ENCODE data around the gene TNNT1. TPM values are rescaled to one million over a fixed set of nuclear protein-coding genes. Genes with fewer than 3 reads are reported as not detected.

Gene TNNT1
- total and polyA plus RNA-seq, 12 donors: 0.36 to 11.1 (median 0.90) TPM; not detected in 4

DNA sequence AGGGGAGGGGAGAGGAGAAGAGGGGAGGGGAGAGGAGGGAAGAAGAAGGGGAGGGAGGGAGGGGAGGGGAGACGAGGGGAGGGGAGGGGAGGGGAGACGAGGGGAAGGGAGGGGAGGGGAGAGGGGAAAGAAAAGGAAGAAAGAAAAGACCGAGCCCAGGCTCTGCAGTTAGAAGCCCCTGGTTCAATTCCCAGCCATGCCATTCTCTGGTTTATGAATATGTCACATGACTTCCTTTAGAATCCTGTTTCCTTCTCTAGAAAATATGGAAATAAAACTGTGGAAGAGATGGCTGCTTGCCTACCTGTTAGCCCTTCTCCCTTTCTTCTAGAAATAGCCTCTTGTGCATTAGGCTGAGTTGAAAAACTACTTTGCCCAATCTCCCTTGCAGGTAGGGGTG, 14.3 kb downstream of the TNNT1 start:
- intact Hi-C loops (cut with DNase I): loop anchor here in 1 of 2 donors (5.0 kb wide), 1 partner anchor 373 kb away; no protein-coding TSS in a partner anchor
- DNase-seq: no peak
- no peak overlapping the region for H3K4me3 ChIP-seq
- TF ChIP-seq, protein P1, sequence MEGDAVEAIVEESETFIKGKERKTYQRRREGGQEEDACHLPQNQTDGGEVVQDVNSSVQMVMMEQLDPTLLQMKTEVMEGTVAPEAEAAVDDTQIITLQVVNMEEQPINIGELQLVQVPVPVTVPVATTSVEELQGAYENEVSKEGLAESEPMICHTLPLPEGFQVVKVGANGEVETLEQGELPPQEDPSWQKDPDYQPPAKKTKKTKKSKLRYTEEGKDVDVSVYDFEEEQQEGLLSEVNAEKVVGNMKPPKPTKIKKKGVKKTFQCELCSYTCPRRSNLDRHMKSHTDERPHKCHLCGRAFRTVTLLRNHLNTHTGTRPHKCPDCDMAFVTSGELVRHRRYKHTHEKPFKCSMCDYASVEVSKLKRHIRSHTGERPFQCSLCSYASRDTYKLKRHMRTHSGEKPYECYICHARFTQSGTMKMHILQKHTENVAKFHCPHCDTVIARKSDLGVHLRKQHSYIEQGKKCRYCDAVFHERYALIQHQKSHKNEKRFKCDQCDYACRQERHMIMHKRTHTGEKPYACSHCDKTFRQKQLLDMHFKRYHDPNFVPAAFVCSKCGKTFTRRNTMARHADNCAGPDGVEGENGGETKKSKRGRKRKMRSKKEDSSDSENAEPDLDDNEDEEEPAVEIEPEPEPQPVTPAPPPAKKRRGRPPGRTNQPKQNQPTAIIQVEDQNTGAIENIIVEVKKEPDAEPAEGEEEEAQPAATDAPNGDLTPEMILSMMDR (IDR thresholded peaks at IDR 0.05): no peak
- no peak for TF ChIP-seq POLR2A (IDR thresholded peaks at IDR 0.05)
- H3K9me3 ChIP-seq (replicated peaks in 1 of 3): no peaks in the 10 kb centered on the region
- no peaks in the 10 kb centered on the region for H3K4me1 ChIP-seq (replicated peaks in 1 of 2)
- 13 to 20% (median 14%) methylated on average over 2 to 3 of the region's 3 CpGs for WGBS, 4 donors
- H3K27ac ChIP-seq: no peak overlapping the region
- peaks cover 21% of the 10 kb centered on the region for H3K27me3 ChIP-seq
- no peaks in the 10 kb centered on the region for H3K36me3 ChIP-seq (replicated peaks in 1 of 2)

DNA sequence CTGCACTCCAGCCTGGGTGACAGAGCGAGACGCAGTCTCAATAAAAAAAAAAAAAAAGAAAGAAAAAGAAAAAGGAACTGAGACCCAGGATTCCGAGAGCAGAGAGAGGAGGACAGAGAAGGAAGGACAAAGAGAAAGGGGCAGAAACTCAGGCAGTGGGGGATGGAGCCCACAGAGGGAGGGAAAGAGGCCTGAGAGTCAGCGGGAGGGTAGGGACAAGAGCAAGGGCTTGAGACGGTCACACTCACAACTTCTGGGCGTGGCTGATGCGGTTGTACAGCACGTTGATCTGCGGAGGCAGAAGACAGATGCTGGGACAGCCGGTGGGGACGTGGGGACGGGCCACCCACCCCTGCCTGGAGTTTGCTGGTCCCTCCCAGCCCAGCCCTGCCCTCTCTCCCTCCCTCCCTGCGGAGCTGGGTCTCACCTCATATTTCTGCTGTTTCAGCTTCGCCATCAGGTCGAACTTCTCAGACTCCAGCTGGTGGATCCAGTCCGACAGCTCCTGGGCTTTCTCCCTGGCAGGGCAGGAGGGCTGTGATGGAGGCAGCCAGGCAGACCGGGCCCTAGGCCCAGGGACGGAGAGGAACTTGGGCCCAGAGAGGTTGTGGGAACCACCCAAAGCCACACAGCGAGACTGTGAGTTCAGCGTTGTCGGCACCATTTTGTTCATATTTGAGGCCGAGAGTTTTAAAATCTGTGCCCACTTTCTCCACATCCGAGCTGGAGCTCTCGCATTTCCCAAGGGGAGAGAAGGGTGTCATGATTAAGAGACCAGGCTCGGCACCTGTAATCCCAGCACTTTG, 15.2 kb downstream of the TNNT1 start:
- TF ChIP-seq, protein P1 (IDR thresholded peaks at IDR 0.05): no peak
- TF ChIP-seq POLR2A (IDR thresholded peaks at IDR 0.05): no peak
- intact Hi-C loops (cut with DNase I): no loop called here
- H3K36me3 ChIP-seq (replicated peaks in 1 of 2): no peaks in the 10 kb centered on the region

DNA sequence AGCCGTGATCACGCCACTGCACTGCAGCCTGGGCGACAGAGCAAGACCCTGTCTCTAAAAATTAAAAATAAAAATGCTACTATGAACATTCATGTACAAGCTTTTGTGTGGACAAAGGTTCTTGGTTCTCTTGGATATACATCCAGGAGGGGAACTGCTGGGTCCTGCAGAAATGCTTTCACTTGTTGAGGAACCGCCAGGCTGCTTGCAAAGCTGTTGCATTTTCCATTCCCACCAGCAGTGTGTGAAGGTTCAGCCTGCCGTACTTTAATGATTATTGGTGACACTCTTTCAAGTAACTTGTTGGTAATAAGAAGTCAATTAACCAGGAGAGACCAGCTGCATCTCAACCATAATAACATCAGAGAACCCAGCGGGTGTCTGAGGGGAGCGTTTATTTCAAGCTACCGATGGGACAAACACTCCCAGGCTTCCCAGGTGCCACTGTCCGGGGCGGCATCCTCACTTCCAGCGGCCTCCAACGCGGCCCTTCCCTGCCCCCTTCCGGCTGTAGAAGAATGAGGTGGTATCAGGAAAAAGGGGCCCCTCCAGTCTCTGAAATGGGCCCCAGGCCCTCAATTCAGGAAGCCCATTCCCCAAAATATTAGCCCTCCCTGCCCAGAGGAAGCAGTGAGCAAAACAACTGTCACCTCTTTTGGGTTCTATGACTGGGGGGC, 16.4 kb downstream of the TNNT1 start:
- DNase-seq: no peak
- H3K36me3 ChIP-seq (replicated peaks in 1 of 2): no peaks in the 10 kb centered on the region
- no peaks in the 10 kb centered on the region for H3K9me3 ChIP-seq (replicated peaks in 1 of 3)
- TF ChIP-seq, protein P1 (IDR thresholded peaks at IDR 0.05): no peak
- no peak for TF ChIP-seq POLR2A (IDR thresholded peaks at IDR 0.05)
- intact Hi-C loops (cut with DNase I): no loop called here
- peaks cover 21% of the 10 kb centered on the region for H3K27me3 ChIP-seq
- H3K27ac ChIP-seq: no peak overlapping the region
- no peaks in the 10 kb centered on the region for H3K4me1 ChIP-seq (replicated peaks in 1 of 2)
- 57 to 62% (median 59%) methylated on average over 8 to 14 of the region's 14 CpGs for WGBS, 4 donors
- H3K4me3 ChIP-seq: no peak overlapping the region

More for the DNA sequence above, 15.2 kb downstream of the TNNT1 start:
- peaks cover 21% of the 10 kb centered on the region for H3K27me3 ChIP-seq
- H3K9me3 ChIP-seq (replicated peaks in 1 of 3): no peaks in the 10 kb centered on the region
- H3K27ac ChIP-seq: no peak overlapping the region
- no peak overlapping the region for H3K4me3 ChIP-seq
- WGBS, 4 donors: 67 to 77% (median 71%) methylated on average over 19 to 25 of the region's 25 CpGs
- DNase-seq: no peak
- no peaks in the 10 kb centered on the region for H3K4me1 ChIP-seq (replicated peaks in 1 of 2)

DNA sequence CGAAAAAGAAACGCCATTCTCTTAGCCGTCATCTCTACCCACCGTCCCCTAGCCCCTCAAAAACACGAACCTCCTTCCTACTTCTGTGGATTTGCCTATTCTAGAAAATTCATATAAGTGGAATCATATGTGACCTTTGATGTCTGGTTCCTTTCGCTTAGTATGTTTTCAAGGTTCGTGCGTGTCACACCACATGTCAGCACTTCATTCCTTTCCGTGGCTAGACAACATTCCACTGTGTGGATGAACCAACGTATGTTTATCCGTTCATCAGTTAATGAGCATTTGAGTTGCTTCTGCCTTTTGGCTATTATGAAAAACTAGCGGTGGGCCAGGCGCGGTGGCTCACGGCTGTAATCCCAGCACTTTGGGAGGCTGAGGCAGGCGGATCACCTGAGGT, 17.6 kb downstream of the TNNT1 start:
- peaks cover 13% of the 10 kb centered on the region for H3K27me3 ChIP-seq
- H3K27ac ChIP-seq: no peak overlapping the region
- no peaks in the 10 kb centered on the region for H3K36me3 ChIP-seq (replicated peaks in 1 of 2)
- no peak for DNase-seq
- intact Hi-C loops (cut with DNase I): no loop called here
- no peaks in the 10 kb centered on the region for H3K9me3 ChIP-seq (replicated peaks in 1 of 3)
- no peak overlapping the region for H3K4me3 ChIP-seq
- WGBS, 4 donors: 77 to 86% (median 81%) methylated on average over 16 of the region's 16 CpGs
- TF ChIP-seq POLR2A (IDR thresholded peaks at IDR 0.05): no peak
- H3K4me1 ChIP-seq (replicated peaks in 1 of 2): no peaks in the 10 kb centered on the region

All from adrenal gland (tissue), 12 donors.